HG03558 (cell line): Measurements from ENCODE around the gene ODAD4.

ENCODE experiments used
- ATAC-seq: cut with Tn5 transposase; IDR thresholded peaks from one replicate; pipeline ENCODE4 v1.9.1; 2021; ENCODE audit warnings: moderate number of reproducible peaks; ENCODE audit not compliant: unreplicated experiment; ENCODE audit errors: extremely low read depth

Gene ODAD4, protein sequence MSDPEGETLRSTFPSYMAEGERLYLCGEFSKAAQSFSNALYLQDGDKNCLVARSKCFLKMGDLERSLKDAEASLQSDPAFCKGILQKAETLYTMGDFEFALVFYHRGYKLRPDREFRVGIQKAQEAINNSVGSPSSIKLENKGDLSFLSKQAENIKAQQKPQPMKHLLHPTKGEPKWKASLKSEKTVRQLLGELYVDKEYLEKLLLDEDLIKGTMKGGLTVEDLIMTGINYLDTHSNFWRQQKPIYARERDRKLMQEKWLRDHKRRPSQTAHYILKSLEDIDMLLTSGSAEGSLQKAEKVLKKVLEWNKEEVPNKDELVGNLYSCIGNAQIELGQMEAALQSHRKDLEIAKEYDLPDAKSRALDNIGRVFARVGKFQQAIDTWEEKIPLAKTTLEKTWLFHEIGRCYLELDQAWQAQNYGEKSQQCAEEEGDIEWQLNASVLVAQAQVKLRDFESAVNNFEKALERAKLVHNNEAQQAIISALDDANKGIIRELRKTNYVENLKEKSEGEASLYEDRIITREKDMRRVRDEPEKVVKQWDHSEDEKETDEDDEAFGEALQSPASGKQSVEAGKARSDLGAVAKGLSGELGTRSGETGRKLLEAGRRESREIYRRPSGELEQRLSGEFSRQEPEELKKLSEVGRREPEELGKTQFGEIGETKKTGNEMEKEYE

DNA sequence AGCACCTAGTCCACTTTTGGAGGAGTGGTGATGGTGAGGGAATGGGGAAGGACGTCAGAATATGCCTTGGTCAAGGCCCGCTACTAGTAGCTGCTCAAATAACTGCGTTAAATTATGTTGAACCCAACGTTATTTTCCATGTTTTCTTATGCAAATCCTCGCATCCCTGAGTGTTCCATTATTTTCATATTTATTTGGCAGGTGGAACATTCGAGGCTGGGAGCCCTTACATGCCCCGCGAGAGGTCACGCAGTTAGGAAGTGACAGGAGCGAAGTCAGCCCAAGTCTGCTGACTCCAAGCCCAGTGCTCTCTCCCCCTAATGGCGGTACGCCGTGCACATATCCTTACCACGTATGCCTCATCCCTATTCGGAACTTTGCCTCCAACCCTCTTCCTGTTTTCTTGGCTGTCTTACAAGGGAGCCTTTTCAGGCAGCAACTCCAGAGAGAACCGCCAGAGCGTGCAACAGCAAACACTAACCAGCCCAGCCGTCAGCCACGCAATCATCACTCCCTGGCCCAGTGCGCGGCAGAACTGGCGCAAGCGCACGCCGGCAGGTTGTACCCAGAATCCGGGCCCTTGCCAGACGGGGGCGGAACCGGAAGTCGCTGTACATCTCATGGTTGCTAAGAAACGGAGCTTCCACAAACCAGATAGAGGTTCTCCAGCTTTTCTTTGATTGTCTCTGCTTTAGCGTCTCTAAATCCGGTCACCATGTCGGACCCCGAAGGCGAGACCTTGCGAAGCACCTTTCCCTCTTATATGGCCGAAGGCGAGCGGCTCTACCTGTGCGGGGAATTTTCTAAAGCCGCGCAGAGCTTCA, at the start of gene ODAD4:
Gene ODAD4, plus strand, starts transcription at position 609 of the 824 bp plus-strand sequence. Its CDS starts 107 bp downstream, at position 716.
- no peak for ATAC-seq

DNA sequence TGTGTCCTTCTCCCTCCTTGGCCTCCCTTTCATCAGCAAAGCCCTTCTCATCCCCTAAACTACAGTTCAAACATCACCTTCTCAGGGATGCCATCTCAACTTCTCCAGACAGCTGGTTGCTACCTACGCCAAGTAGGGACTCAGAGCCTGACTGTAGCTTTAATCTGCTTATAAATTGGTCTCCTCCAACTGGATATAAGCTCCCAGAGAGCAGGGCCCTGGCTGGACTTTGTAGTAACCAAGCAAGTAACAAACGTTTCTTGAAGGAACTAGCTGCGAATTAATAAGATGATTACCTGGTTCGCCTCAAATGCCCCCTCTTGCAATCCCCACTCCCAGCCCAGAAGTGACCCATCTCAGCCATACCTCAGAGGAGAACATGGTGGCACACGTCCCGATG, 47.7 kb upstream of the ODAD4 start:
- ATAC-seq = no peak

DNA sequence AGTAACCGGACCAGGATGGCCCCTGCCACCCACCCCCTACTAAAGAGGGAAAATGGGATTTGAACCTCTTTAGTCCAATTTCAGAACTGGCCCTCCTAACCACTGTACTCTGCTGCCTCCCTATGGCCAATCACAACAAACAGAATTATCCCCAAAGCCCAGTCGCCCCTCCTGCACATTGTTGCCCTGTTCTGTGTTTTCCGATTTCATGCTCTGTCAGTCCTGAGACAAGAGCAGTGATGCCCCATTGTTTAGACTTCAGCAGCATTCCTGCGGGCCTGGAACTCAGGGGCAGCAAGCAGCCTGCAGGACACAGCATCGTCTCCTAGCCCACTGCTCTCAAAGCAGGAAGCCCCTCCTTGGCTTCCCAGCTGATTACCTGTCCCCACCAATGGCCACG, 44.7 kb upstream of the ODAD4 start:
- ATAC-seq = no peak

DNA sequence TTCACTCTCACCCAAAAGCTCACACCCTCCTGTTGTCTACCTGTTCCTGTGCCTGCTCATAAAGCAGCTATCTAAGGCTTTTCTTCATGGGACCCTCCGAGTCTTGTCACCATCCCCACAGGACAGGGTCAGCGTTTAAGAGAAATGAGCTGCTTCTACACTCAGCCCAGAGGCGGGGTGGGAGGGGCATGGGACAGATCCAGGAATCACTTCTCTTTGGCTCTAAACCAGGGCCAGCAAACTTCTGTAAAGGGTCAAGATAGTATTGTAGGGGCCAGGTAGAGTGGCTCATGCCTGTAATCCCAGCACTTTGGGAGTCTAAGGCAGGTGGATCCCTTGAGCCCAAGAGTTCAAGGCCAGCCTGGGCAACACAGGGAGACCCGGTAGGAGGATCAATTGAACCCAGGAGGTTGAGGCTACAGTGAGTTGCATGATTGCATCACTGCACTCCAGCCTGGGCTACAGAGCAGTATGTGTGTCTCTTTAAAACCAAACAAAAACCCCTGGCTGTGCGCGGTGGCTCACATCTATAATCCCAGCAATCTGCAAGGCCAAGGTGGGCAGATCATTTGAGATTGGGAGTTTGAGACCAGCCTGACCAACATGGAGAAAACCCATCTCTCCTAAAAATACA, 42.0 kb upstream of the ODAD4 start:
- ATAC-seq = no peak

DNA sequence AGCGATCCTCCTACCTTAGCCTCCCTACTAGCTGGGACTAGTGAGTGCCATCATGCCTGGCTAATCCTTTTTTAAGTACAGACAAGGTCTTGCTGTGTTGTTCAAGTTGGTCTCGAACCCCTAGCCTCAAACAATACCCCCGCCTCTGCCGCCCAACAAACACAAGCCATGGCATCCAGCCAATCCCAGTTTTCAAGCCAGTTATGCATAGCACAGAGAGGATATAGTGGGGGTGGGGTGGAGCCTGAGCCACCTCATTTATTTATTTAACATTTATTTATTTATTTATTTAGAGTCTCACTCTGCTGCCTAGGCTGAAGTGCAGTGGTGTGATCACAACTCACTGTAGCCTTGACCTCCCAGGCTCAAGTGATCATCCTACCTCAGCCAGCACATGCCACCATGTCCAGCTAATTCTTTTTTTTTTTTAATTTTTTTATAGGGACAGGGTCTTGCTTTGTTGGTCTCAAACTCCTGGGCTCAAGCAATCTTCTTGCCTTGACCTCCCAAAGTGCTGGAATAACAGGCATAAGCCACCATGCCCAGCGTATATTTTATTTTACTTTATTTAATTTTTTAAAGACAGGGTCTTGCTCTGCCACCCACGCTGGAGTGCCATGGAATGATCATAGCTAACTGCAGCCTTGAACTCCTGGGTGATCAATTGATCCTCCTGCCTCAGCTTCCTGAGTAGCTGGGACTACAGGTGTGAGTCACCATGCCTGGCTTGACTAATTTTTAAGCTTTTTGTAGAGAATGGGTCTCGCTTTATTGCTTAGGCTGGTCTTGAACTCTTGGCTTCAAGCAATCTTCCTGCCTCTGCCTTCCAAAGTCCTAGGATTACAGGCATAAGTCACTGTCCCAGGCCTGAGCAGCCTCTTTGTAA, 39.0 kb upstream of the ODAD4 start:
- no peak for ATAC-seq

DNA sequence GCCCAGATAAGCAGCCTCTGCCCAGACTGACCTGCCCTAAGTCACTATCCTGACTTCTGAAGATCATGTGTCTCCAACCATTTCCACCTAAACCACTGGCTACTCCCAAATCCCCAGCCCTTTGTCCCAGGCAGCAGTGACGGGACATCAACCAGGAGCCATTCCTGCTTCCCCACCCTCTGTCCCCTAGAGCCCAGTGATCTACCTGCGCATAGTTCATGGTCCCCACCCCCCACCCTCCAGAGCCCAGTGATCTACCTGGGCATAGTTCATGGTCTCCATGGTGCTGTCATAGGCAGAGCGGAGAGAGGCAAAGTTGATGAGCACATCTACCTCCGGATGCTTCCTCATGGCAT, 38.4 kb upstream of the ODAD4 start:
- no peak for ATAC-seq

DNA sequence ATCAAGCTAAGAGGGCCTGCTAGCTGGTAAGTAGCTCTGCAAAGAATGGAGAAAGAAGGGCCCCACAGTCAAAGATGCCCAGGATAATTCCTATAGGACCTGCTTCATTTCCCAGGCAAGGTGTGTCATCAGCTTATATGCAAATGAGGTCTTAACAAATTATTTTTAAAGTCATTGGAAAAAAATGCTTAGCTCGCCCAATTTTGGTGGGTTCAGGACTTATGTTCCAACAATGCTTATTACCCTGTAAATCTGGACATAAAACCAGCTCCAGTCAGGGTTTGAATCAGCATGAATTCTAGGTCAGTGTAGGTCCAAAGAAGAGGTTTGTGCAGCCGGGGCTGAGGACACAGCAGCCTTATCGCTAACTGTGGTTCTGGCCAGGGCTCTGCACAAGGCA, 37.0 kb upstream of the ODAD4 start:
- ATAC-seq = no peak

DNA sequence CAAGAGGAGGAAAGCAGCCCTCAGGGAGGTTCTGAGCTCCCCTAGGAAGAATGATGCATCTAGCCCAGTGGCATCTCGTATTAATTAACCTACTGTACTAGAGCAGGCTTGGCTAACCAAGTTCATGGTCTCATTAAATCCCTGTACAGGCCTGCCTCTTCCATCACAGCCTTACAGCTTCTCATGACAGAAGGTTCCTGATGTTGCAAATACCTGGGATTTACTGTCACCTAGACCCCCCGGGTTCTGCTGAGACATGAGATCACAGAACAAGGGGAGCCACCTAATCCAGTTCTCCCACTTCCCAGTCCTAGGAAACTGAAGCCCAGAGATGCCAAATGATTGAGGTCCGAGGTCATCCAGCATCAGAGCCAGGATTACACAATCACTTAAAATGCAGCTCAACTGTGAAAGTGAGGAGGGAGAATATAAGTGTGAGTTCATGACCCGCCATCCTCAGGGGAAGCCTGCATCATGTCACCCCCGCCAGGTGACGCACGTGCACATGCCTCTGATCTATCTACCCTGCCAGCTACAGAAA, 35.6 kb upstream of the ODAD4 start:
- no peak for ATAC-seq

DNA sequence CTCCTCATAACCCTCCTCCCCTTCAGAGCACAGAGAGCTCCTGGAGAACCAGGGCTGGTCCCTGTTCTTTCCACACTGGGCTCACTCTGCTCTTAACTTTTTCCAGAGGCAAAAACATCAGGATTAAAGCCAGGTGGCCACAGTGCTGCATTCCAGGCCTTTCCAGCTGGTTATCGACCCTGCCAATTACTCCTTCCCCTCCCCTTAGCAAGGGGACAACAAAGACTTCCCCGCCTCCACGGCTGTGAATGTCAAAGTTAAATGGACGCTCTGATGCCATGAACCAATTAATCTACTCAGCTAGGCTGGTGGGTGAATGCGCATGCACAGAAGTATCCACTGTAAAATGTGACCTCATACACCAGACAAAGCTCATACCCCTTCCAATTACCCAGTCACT, 34.8 kb upstream of the ODAD4 start:
- no peak for ATAC-seq

DNA sequence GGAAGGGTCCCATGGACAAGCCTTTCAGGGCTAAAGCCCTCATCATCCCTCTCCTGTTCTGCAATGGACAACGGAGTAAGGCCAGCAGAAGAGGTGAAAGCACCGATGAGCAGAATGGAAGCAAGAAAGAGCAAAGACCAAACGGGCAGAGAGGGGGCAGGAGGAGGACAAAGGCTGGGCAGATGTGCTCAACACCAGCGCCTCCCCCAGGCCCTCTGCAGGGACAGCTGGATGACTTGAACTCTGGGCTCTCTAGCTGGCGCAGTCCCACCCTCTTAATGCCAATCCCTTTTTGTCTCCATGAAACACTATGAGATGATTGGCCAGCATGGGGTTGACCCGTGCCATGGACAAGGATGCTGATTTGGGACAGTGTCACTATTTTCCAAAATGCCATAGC, 33.7 kb upstream of the ODAD4 start:
- ATAC-seq = no peak

DNA sequence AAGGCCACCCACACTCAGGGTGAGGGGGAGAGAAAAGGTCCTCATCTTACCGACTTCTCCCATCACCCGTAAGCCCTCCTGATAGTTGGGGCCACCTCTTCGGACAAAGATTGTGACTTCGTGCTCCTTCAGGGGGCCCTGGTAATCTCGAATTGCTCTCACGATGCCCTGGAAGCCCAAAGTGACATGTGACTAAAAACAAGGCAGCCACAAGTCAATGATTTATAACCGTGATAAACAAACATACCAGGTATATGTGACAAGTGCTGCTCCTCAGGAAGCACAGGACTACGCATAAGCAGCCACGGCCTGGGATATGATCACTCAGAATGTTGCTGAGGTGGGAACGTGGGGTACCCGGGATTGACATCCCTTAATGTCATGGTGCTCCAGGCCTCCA, 28.8 kb upstream of the ODAD4 start:
- no peak for ATAC-seq

DNA sequence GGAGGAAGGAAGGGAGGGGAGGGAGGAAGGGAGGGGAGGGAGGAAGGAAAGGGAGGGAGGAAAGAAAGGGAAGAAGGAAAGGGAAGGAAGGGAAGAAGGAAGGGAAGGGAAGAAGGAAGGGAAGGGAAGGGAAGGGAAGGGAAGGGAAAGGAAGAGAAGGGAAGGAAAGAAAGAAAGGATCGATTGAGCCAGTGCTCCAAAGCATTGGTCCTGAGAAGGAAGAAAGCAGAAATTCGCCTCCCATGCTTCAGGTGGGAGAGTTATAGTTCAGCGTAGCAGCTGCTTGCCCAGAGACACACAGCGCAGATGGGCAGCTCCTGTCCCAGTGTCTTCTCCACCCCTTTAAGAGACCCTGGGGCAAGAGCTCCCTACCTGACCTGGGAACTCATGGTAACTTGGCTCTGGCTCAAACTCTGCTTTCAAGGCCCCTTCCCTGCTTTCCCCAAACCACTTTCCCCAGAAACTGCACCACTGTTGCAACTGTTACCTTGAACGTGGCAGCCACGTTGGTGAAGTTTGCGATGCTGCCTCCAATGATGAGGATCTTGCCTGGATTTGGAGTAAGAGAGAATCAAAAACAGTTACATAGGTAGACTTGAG, 26.1 kb upstream of the ODAD4 start:
- ATAC-seq = no peak

DNA sequence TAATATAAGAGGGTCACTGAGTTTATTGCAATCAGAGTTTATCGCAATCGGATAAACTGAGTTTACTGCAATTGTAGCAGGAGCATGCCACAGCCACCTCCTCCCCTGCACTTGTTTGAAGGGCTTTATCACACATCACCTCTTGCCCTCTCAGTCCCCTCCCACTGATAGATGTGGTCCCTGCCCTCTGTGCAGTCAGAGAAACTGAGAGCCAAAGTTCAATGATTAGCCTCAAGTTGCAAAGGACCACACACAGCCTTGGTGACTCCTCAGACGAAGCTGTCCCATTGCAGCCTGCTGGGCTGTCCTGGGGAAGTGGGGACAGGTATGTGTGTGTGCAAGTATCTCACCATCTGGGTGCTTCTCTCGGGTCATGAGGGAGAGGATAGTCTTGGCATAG, 25.2 kb upstream of the ODAD4 start:
- ATAC-seq = no peak

DNA sequence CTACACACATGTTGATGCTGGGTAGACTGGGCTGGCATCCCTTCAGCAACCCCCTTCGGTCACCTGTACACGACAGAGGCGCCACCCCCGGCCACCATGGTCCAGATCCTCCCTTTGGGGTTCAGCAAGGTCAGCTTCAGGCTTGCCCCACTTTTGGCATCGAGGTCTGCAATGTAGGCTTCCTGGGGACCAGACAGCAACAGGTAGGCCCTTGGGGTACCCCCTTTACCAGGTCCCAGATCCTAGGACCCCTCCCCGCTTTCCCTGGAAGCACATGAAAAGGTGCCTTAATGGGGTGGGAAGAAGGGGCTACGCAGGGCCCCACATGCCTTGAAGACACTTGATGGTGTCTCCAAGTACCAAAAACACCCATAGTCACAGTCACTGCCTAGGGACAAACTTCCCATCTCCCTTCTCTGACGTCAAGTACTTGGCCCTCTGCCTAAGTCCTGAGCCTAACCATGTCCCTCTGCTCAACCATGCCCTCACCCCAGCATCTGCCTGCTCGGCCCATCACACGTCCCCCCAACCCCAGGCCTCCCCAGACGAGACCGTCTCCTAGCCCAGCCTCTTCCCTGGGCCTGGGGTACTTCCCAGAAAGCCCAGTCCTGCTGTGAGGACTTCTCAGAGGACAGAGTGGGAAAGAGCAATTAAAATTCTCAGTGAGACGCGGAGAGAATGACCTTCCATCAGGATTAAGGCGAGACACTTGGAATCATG, 23.8 kb upstream of the ODAD4 start:
- ATAC-seq = no peak

DNA sequence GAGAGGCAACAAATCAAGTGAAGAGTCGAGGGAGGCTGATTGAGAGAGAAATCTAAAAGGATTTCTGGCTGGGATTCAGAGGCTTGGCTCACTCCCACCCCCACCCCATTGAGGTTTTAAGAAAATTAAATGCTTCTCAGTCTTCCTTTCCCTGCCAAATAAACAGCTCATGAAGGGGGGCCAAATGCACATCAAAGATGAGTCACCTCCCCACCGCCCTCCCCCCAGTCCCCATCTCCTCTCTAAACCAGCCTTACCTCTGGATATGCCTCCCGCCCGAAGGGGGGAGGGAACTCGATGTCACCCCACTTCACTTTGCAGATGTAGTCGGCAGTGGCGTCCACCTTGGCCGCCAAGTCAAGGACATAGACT, 23.2 kb upstream of the ODAD4 start:
- no peak for ATAC-seq

DNA sequence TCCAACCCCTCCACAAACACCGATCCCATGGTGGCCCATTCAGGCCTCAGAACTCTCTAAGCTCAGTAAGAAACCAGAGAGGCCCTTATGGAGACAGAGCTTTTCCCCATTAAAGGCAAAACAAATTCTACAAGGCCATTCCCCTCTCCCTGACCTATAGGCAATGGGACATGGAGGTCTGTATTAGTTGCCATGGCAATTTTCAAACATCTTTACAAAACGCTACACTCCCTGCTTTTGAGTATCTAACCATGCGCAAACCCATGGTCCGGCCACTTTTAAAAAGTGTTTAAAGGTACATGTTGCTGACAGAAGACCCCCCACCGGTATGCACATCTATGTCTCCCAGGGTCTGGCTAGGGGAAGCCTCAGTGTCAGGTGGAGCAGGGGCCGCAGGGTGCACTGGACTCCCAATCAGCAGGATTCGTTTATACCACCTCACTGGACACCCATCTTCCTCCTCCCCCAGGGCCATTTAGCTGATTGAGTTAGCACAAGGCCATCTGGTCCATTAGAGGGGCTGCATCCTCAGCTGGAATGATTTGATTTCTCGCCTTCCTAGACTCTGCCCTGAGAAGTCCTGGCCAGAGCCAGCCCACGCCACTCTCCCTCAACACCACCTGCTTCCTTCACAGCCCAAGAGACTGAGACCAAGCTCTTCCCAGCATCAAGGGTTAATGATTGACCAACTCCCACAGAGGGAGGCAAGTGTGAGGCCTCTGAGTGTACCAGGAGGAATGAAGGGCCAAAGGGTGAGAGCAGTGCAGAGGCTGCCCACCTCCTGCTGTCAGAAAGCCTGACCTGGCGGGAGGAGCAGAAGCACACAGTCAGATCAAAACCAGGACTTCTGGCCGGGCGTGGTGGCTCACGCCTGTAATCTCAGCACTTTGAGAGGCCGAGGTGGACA, 22.5 kb upstream of the ODAD4 start:
- no peak for ATAC-seq

DNA sequence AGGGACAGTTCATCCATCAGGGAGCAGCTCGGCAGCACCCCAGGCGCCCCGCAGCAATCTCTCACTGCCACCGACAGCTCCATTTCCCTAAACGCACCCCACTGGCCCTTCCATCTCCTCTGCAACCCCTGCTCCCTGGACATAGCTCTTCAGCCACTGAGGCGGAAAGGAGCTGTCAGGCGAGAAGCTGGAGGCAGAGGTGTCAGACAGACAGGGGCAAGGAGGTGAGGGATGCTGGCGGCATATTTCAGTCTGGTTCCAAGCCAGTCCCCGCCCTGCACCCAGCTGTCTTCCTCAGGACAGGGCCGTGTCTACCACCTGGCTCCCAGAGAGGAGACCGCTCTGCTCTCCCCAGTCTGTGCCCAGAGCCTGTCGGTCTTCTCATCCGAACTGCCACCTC, 21.3 kb upstream of the ODAD4 start:
- ATAC-seq = no peak
